Measurements from ENCODE around the gene POR. TPM values are rescaled to one million over a fixed set of nuclear protein-coding genes. Genes with fewer than 3 reads are reported as not detected.

The POR gene
- total and polyA plus RNA-seq, 2 of the 13 experiments (the other 11 are each of a cell fraction or from before 2014, with no cell fraction given) = 145 to 266 TPM

- no peak for TF ChIP-seq E2F5 (CRISPR knock-in tag; conservative IDR thresholded peaks at IDR 0.05)
- 0 out of 2 replicates have a peak, but pooled peaks have one; percentile 34 for TF ChIP-seq KLF11 (CRISPR knock-in tag; IDR thresholded peaks at IDR 0.05)
- TF ChIP-seq ZFP90 (CRISPR knock-in tag; IDR thresholded peaks at IDR 0.05; ENCODE audit: borderline replicate concordance) = no peak
- no peak; the same call in 1 of the 2 replicates for TF ChIP-seq PHF20 (CRISPR knock-in tag; IDR thresholded peaks at IDR 0.05)
- no peak for TF ChIP-seq SRSF1 (optimal IDR thresholded peaks at IDR 0.05; ENCODE audit: low read depth, low read length)
- TF ChIP-seq SRF (IDR thresholded peaks at IDR 0.05; ENCODE audit: low read depth, low read length) = peak; percentile 32; the same call in 1 of the 2 replicates
- TF ChIP-seq NFIB (CRISPR knock-in tag; IDR thresholded peaks at IDR 0.05; ENCODE audit: borderline replicate concordance) = no peak
- no peak for TF ChIP-seq NAIF1 (CRISPR knock-in tag; IDR thresholded peaks at IDR 0.05; ENCODE audit: borderline replicate concordance)
- peak; percentile 75; the same call in 1 of the 2 replicates for TF ChIP-seq RXRA (CRISPR knock-in tag; IDR thresholded peaks at IDR 0.05)
- no peak for TF ChIP-seq DZIP1 (CRISPR knock-in tag; IDR thresholded peaks at IDR 0.05)
- no peak for TF ChIP-seq HOXA7 (CRISPR knock-in tag; IDR thresholded peaks at IDR 0.05)
- TF ChIP-seq ONECUT2 (CRISPR knock-in tag; IDR thresholded peaks at IDR 0.05) = no peak
- TF ChIP-seq ZNF558 (CRISPR knock-in tag; IDR thresholded peaks at IDR 0.05; ENCODE audit: borderline replicate concordance) = 0 out of 2 replicates have a peak, but pooled peaks have one; percentile 21
- no peak for TF ChIP-seq NPAS2 (CRISPR knock-in tag; IDR thresholded peaks at IDR 0.05; ENCODE audit: borderline replicate concordance)
- TF ChIP-seq ZBTB33 (CRISPR knock-in tag; IDR thresholded peaks at IDR 0.05) = 0 out of 2 replicates have a peak, but pooled peaks have one; percentile 27
- no peak for TF ChIP-seq ZBTB44 (CRISPR knock-in tag; IDR thresholded peaks at IDR 0.05)
Observed at GRCh38 chr7:75906991-75907667, 7.8 kb upstream of the POR start (continued).
